ENCODE results near the gene ADGRB3.
A peak's percentile ranks its signal among the peaks of the same experiment; 100 is the strongest.
"Not testable (repeated sequence)": the region's sequence is repeated elsewhere in the genome, so short reads cannot be mapped to it uniquely, and the experiment has no call there.

ADGRB3 gene

DNA sequence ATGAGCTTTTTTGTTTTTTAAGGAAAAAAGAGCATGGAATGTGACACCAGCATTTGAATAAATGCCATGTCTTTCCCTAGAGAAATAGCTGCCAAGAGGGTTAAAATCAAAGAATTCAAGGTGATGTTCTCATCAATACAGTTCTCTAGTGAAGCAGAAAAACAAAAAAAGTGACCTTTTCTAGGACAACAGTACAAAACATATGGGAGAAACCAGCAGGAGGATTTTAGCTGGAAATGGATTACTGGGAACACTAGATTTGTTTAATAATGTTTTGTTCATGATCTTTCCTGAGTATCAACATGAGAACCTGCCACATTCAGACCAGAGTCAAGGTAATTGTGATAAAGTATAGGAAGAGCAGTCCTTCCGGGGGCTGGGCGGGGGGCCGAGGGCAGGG, 789.5 kb downstream of the ADGRB3 start:
- Histone ChIP-seq H2AFZ (ENCODE audit: low read length) (no peak overlapping the region), H2AK5ac (ENCODE audit: low read depth, low read length) (no peak overlapping the region), H3K36me3 (replicated peaks in 1 of 2; ENCODE audit: control insufficient read depth in 2 of 2, insufficient read depth in 2 of 2, low read length in 2 of 2) (no peaks in the 10 kb centered on the region), H3K23ac (ENCODE audit: low read depth, low read length, poor library complexity) (no peak overlapping the region), H4K91ac (ENCODE audit: low read depth, low read length, poor library complexity) (no peak overlapping the region), H4K8ac (ENCODE audit: low read depth, low read length) (no peak overlapping the region), H3K9me3 (replicated peaks in 1 of 2; ENCODE audit: control insufficient read depth in 2 of 2, insufficient read depth in 1 of 2, low read depth in 1 of 2, low read length in 2 of 2) (no peaks in the 10 kb centered on the region), H3K27me3 (ENCODE audit: control insufficient read depth in 3 of 3, insufficient read depth in 3 of 3, low read depth in 1 of 3, low read length in 3 of 3) (no peaks in the 10 kb centered on the region), H3K4ac (ENCODE audit: low read length) (no peak overlapping the region), H3K4me2 (ENCODE audit: insufficient read depth, low read length, poor library complexity, severe bottlenecking) (no peak overlapping the region), H3K4me1 (ENCODE audit: control insufficient read depth in 2 of 2, insufficient read depth in 1 of 2, low read depth in 1 of 2, low read length in 2 of 2) (peaks cover 0 to 9% of the 10 kb centered on the region in 2 donors), H2BK15ac (ENCODE audit: low read length) (no peak overlapping the region), H2BK5ac (ENCODE audit: low read length) (no peak overlapping the region), H3K14ac (ENCODE audit: low read length) (no peak overlapping the region), H3K79me1 (ENCODE audit: low read depth, low read length) (no peaks in the 10 kb centered on the region), H3K4me3 (ENCODE audit: low read length in 2 of 2) (no peak overlapping the region), H2BK120ac (ENCODE audit: low read depth, low read length) (no peak overlapping the region), H2BK12ac (ENCODE audit: low read length) (no peak overlapping the region), H3K27ac (replicated peaks; ENCODE audit: low read length) (no peak overlapping the region), H3K18ac (ENCODE audit: low read length) (no peak overlapping the region), H3K9ac (ENCODE audit: low read depth, low read length, poor library complexity) (no peak overlapping the region)
- no peak for DNase-seq (ENCODE audit: low spot score)
- no CpG with 5 or more reads among the region's 3 CpGs for WGBS, 2 donors (ENCODE audit: extremely low coverage in 2 of 2, insufficient read length in 2 of 2, insufficient replicate concordance in 1 of 2)

DNA sequence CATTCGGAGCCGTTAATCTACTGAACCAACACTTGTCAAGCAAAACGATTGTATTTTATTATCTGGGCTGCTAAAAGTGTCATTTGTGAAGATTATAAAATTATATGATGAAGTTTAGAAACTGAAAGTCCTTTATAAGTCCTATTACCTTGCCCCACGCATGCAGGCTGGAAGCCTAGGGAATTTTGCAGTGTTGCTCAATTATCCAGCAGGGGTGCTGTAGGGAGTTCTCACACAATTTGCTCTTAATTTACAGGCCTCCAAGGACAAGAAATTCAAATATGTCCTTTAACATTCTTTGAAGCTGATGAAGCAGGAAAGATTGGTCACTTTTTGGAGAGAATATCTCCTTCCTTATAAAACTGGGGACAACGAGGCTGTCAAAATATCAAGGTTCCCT, 792.8 kb downstream of the ADGRB3 start:
- H3K18ac ChIP-seq (ENCODE audit: low read length): no peak overlapping the region
- DNase-seq (ENCODE audit: low spot score): no peak
- no CpG with 5 or more reads among the region's 5 CpGs for WGBS, 2 donors (ENCODE audit: extremely low coverage in 2 of 2, insufficient read length in 2 of 2, insufficient replicate concordance in 1 of 2)

DNA sequence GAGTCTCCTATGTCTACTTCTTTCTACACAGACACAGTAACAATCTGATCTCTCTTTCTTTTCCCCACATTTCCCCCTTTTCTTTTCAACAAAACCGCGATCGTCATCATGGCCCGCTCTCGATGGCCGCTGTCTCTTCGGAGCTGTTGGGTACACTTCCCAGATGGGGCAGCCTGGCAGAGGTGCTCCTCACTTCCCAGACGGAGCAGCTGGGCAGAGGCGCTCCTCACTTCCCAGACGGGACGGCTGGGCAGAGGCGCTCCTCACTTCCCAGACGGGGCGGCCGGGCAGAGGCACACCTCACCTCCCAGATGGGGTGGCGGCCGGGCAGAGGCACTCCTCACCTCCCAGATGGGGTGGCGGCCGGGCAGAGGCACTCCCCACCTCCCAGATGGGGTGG, 797.1 kb downstream of the ADGRB3 start:
- not testable (repeated sequence) for H2BK15ac ChIP-seq (ENCODE audit: low read length); H3K23ac ChIP-seq (ENCODE audit: low read depth, low read length, poor library complexity); H3K9me3 ChIP-seq (replicated peaks in 1 of 2; ENCODE audit: control insufficient read depth in 2 of 2, insufficient read depth in 1 of 2, low read depth in 1 of 2, low read length in 2 of 2); H3K36me3 ChIP-seq (replicated peaks in 1 of 2; ENCODE audit: control insufficient read depth in 2 of 2, insufficient read depth in 2 of 2, low read length in 2 of 2); H3K4ac ChIP-seq (ENCODE audit: low read length); H4K91ac ChIP-seq (ENCODE audit: low read depth, low read length, poor library complexity); H3K4me3 ChIP-seq (ENCODE audit: low read length in 2 of 2); H3K18ac ChIP-seq (ENCODE audit: low read length); H2BK120ac ChIP-seq (ENCODE audit: low read depth, low read length); H2BK5ac ChIP-seq (ENCODE audit: low read length); H2AFZ ChIP-seq (ENCODE audit: low read length); DNase-seq (ENCODE audit: low spot score); H2BK12ac ChIP-seq (ENCODE audit: low read length); H2AK5ac ChIP-seq (ENCODE audit: low read depth, low read length); H4K8ac ChIP-seq (ENCODE audit: low read depth, low read length); H3K27ac ChIP-seq (replicated peaks; ENCODE audit: low read length); H3K9ac ChIP-seq (ENCODE audit: low read depth, low read length, poor library complexity); H3K4me1 ChIP-seq (ENCODE audit: control insufficient read depth in 2 of 2, insufficient read depth in 1 of 2, low read depth in 1 of 2, low read length in 2 of 2); H3K14ac ChIP-seq (ENCODE audit: low read length); H3K4me2 ChIP-seq (ENCODE audit: insufficient read depth, low read length, poor library complexity, severe bottlenecking); H3K27me3 ChIP-seq (ENCODE audit: control insufficient read depth in 3 of 3, insufficient read depth in 3 of 3, low read depth in 1 of 3, low read length in 3 of 3); H3K79me1 ChIP-seq (ENCODE audit: low read depth, low read length)
- no CpG with 5 or more reads among the region's 19 CpGs for WGBS, 2 donors (ENCODE audit: extremely low coverage in 2 of 2, insufficient read length in 2 of 2, insufficient replicate concordance in 1 of 2)

More for the DNA sequence above, 792.8 kb downstream of the ADGRB3 start:
- Histone ChIP-seq H3K9me3 (replicated peaks in 1 of 2; ENCODE audit: control insufficient read depth in 2 of 2, insufficient read depth in 1 of 2, low read depth in 1 of 2, low read length in 2 of 2) (no peaks in the 10 kb centered on the region), H3K79me1 (ENCODE audit: low read depth, low read length) (no peaks in the 10 kb centered on the region), H3K27ac (replicated peaks; ENCODE audit: low read length) (no peak overlapping the region), H2BK12ac (ENCODE audit: low read length) (no peak overlapping the region), H2BK15ac (ENCODE audit: low read length) (no peak overlapping the region), H3K4me2 (ENCODE audit: insufficient read depth, low read length, poor library complexity, severe bottlenecking) (no peak overlapping the region), H3K23ac (ENCODE audit: low read depth, low read length, poor library complexity) (no peak overlapping the region), H4K91ac (ENCODE audit: low read depth, low read length, poor library complexity) (no peak overlapping the region), H4K8ac (ENCODE audit: low read depth, low read length) (no peak overlapping the region), H2BK120ac (ENCODE audit: low read depth, low read length) (no peak overlapping the region), H2BK5ac (ENCODE audit: low read length) (no peak overlapping the region), H3K14ac (ENCODE audit: low read length) (no peak overlapping the region), H2AFZ (ENCODE audit: low read length) (peak overlapping the region; percentile 70), H3K4me1 (ENCODE audit: control insufficient read depth in 2 of 2, insufficient read depth in 1 of 2, low read depth in 1 of 2, low read length in 2 of 2) (peaks cover 0 to 8% of the 10 kb centered on the region in 2 donors), H2AK5ac (ENCODE audit: low read depth, low read length) (no peak overlapping the region), H3K9ac (ENCODE audit: low read depth, low read length, poor library complexity) (no peak overlapping the region), H3K4me3 (ENCODE audit: low read length in 2 of 2) (no peak overlapping the region), H3K27me3 (ENCODE audit: control insufficient read depth in 3 of 3, insufficient read depth in 3 of 3, low read depth in 1 of 3, low read length in 3 of 3) (no peaks in the 10 kb centered on the region), H3K4ac (ENCODE audit: low read length) (no peak overlapping the region), H3K36me3 (replicated peaks in 1 of 2; ENCODE audit: control insufficient read depth in 2 of 2, insufficient read depth in 2 of 2, low read length in 2 of 2) (no peaks in the 10 kb centered on the region)

DNA sequence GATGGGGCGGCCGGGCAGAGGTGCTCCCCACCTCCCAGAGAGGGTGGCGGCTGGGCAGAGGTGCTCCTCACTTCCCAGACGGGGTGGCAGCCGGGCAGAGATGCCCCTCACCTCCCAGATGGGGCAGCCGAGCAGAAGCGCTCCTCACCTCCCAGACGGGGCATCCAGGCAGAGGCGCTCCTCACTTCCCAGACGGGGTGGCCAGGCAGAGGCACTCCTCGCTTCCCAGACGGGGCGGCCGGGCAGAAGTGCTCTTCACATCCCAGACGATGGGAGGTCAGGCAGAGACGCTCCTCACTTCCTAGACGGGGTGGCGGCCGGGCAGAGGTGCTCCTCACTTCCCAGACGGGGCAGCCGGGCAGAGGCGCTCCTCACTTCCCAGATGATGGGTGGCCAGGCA, 798.0 kb downstream of the ADGRB3 start:
- H3K79me1 ChIP-seq (ENCODE audit: low read depth, low read length); H3K14ac ChIP-seq (ENCODE audit: low read length); H3K23ac ChIP-seq (ENCODE audit: low read depth, low read length, poor library complexity); H2BK12ac ChIP-seq (ENCODE audit: low read length); H2AFZ ChIP-seq (ENCODE audit: low read length); H3K4me1 ChIP-seq (ENCODE audit: control insufficient read depth in 2 of 2, insufficient read depth in 1 of 2, low read depth in 1 of 2, low read length in 2 of 2); DNase-seq (ENCODE audit: low spot score); H3K4me3 ChIP-seq (ENCODE audit: low read length in 2 of 2); H2BK120ac ChIP-seq (ENCODE audit: low read depth, low read length); H4K8ac ChIP-seq (ENCODE audit: low read depth, low read length); H3K4me2 ChIP-seq (ENCODE audit: insufficient read depth, low read length, poor library complexity, severe bottlenecking); H3K4ac ChIP-seq (ENCODE audit: low read length); H3K9ac ChIP-seq (ENCODE audit: low read depth, low read length, poor library complexity); H2AK5ac ChIP-seq (ENCODE audit: low read depth, low read length); H3K9me3 ChIP-seq (replicated peaks in 1 of 2; ENCODE audit: control insufficient read depth in 2 of 2, insufficient read depth in 1 of 2, low read depth in 1 of 2, low read length in 2 of 2); H3K27me3 ChIP-seq (ENCODE audit: control insufficient read depth in 3 of 3, insufficient read depth in 3 of 3, low read depth in 1 of 3, low read length in 3 of 3); H2BK5ac ChIP-seq (ENCODE audit: low read length); H3K27ac ChIP-seq (replicated peaks; ENCODE audit: low read length); H3K18ac ChIP-seq (ENCODE audit: low read length); H2BK15ac ChIP-seq (ENCODE audit: low read length); H4K91ac ChIP-seq (ENCODE audit: low read depth, low read length, poor library complexity); H3K36me3 ChIP-seq (replicated peaks in 1 of 2; ENCODE audit: control insufficient read depth in 2 of 2, insufficient read depth in 2 of 2, low read length in 2 of 2): not testable (repeated sequence)
- no CpG with 5 or more reads among the region's 22 CpGs for WGBS, 2 donors (ENCODE audit: extremely low coverage in 2 of 2, insufficient read length in 2 of 2, insufficient replicate concordance in 1 of 2)

Measured in neuronal stem cell (in vitro differentiated cells).